ENCODE data around the gene ORC6.

The ORC6 gene

DNA sequence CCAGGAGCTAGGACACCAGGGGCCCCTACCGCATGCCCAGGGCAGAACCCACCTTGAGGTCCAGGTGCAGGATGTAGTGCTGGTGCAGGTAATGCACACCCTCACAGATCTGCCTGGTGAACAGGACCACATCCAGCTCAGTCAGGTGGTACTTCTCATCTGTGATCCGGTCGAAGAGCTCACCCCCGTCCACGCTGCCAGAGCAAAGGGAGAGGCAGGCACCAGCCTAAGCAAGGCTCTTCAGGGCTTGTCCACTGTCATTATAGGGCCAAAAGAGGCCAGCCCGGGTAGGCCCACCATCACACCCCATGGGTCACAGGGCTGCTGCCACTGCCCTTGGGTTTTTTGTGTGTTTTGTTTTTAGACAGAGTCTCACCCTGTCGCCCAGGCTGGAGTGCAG, 37.7 kb downstream of the ORC6 start:
- TF ChIP-seq, protein P1, sequence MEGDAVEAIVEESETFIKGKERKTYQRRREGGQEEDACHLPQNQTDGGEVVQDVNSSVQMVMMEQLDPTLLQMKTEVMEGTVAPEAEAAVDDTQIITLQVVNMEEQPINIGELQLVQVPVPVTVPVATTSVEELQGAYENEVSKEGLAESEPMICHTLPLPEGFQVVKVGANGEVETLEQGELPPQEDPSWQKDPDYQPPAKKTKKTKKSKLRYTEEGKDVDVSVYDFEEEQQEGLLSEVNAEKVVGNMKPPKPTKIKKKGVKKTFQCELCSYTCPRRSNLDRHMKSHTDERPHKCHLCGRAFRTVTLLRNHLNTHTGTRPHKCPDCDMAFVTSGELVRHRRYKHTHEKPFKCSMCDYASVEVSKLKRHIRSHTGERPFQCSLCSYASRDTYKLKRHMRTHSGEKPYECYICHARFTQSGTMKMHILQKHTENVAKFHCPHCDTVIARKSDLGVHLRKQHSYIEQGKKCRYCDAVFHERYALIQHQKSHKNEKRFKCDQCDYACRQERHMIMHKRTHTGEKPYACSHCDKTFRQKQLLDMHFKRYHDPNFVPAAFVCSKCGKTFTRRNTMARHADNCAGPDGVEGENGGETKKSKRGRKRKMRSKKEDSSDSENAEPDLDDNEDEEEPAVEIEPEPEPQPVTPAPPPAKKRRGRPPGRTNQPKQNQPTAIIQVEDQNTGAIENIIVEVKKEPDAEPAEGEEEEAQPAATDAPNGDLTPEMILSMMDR (IDR thresholded peaks at IDR 0.05; ENCODE audit: low read depth, low read length) = no peak
- H3K4me3 ChIP-seq (ENCODE audit: low read depth, low read length) = no peak overlapping the region

DNA sequence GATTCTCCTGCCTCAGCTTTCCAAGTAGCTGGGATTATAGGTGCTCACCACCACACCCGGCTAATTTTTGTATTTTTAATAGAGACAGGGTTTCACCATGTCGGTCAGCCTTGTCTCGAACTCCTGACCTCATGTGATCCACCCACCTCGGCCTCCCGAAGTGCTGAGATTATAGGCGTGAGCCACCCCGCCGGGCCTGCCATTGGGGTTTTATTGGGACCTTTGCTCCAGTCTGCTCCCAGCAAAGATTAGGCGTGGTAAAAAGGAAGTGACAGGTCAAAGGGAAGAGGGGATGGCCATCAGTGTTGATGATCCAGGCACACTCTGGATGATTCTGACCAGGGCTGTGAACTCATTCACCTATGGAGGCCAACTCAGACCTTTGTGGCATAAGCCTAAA, 38.2 kb downstream of the ORC6 start:
- TF ChIP-seq, protein P1 (IDR thresholded peaks at IDR 0.05; ENCODE audit: low read depth, low read length) = no peak
- H3K4me3 ChIP-seq (ENCODE audit: low read depth, low read length) = no peak overlapping the region

DNA sequence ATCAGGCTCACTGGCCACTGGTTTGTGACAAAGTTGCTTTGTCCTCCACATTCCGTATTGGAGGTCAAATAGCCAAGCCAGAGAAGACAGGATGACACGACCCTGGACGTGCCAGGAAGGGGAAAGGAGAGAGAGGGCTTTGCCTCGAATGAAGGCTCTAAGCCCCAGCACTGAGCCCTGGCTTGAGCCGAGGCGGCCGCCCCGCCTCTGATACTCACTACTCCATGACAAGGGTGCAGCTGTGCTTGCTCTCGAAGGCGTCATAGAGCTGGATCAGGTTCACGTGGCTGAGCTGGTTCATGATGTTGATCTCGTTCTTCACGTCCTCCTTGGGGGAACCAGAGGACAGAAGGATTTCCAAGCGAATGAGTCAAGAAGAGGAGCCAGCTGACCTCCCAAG, 39.3 kb downstream of the ORC6 start:
- TF ChIP-seq, protein P1 (IDR thresholded peaks at IDR 0.05; ENCODE audit: low read depth, low read length) = no peak

DNA sequence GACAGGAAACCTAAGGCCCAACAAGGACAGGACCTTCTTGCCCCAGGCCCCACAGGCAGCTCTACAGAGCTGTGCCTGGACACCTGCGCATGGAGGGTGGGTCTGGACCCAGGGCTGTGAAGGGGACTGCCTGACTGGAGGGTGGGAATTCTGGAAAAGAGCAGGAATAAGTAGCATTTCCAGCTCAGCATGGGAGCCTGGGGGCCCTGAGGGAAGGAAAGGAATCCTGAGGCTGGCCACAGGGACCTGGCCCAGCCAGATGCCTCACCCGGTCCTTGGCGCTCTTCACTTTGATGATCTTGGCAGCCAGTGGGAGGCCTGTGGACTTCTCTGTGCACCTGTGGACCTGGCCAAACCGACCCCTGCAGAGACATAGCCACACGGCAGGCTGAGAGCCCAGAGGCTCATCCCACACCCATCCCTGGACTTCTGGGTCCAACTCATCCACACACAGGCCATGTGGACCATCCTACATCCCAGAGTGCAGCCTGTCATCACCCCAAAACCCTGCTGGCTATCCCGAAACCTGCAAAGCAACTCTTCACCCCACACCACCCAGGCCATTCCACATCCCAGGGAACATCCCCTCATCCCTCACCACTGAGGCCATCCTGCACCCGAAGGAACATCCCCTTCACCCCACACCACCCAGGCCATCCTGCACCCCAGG, 40.0 kb downstream of the ORC6 start:
- TF ChIP-seq, protein P1 (IDR thresholded peaks at IDR 0.05; ENCODE audit: low read depth, low read length) = no peak
- no peak overlapping the region for H3K4me3 ChIP-seq (ENCODE audit: low read depth, low read length)

More for the DNA sequence above, 39.3 kb downstream of the ORC6 start:
- no peak overlapping the region for H3K4me3 ChIP-seq (ENCODE audit: low read depth, low read length)

DNA sequence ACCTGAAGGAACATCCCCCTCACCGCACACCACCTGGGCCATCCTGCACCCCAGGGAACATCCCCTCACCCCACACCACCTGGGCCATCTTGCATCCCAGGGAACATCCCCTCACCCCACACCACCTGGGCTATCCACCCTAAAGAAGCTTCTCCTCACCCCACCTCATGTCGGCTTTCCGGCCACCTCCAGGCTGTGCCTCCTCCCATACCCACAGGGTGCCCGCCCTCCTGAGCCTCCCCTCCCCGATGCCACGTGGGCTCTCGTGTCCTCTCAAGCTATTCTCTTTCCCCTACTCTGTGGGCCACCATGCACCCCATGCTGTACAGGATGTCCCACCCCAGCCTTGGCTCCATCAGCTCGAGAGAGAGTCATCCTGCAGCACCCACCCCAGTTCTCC, 40.7 kb downstream of the ORC6 start:
- H3K4me3 ChIP-seq (ENCODE audit: low read depth, low read length) = no peak overlapping the region
- TF ChIP-seq, protein P1 (IDR thresholded peaks at IDR 0.05; ENCODE audit: low read depth, low read length) = no peak

- H3K4me3 ChIP-seq (ENCODE audit: low read depth, low read length) = no peak overlapping the region
- TF ChIP-seq, protein P1 (IDR thresholded peaks at IDR 0.05; ENCODE audit: low read depth, low read length) = no peak
Measured at GRCh38 chr16:46730801-46731690, 41.6 kb downstream of the ORC6 start.

Data from WI38 (cell line).